NAMALWA (cell line): Measurements from ENCODE around the gene ZNF155.
"Not testable (repeated sequence)": the region's sequence is repeated elsewhere in the genome, so short reads cannot be mapped to it uniquely, and the experiment has no call there.

ENCODE experiments used
- DNase-seq: peaks from one replicate; pipeline ENCODE4 v3.0.0-alpha.2; 2015; ENCODE audit warnings: low spot score

The ZNF155 gene

DNA sequence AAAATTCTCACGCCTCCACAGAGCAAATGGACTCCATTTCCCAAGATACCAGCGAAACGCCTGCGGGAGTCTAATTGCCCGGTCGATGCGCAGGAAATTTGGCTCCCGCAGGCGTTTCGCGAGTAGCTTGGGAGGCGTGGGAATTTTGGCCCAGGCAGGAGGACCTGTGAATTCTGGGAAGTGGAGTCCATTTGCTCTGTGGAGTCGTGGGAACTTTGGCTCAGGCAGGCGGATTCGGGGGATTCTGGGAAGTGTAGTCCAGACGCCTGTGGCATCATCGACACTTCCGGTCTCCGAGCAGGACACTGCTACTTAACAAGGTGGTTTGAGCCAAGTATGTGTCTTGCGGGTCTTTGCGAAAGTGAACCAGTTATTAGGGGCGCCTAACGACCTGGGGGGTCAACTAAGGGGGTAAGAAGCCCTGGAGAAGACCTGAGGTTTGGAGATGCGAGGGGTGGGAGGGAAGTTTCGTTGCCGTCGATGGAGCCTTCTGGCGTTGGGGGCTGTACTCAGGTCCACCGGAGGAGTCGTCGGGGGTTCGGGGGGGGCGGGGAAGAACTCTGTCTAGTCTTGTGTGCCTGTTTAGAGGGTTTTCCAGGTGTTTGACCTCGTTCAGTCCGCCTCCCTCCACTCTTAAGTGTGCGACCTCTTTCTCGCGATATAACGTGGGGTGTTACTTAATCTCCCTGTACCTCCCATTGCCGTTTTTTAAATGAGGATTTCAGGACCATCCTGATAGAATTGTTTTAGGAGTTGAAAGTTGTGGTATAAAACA lies at the start of gene ZNF155:
Gene ZNF155 (plus strand): TSS at position 277 of the 775 bp plus-strand sequence. CDS start 4,356 bp downstream, outside the sequence.
- DNase-seq, result no peak

DNA sequence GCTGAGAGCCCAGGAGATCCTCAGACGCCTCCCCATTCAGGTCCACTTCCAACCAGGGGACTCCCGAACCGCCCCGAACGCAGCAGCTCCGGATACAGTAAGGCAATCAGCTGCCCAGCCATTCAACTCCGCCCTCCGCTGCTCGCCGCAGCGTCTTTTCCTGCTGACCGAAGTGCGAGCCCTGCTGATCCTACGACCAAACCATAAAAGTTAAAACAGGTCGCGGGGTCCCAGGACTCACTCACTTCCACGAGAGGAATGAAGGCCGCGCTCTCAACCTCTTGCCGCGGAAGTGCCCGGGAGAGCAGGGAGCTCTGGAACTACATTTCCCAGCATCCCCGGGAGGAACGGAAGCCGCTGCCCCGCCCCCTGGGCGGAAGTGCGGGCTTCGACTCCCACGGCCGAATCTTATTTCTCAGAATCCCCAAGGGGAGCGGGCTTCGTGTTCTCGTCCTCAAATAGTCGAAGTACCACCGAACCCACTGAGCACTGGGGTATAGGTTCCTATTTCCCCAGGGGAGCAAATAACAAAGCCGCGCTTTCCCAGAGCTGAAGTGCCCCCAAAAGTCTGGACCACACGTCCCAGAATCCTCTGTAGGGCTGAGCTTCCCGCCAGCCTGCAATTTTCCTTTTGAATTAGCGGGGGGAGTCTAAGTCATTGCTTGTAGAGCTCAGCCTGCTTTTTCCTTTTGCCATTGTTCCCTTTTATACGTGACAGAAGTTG lies 48.8 kb upstream of the ZNF155 start, which contains the start of gene ZNF45:
Gene ZNF45 (minus strand): TSS at position 298 of the 724 bp plus-strand sequence. CDS start 13,097 bp downstream, outside the sequence.
- DNase-seq, result peak; percentile 93

DNA sequence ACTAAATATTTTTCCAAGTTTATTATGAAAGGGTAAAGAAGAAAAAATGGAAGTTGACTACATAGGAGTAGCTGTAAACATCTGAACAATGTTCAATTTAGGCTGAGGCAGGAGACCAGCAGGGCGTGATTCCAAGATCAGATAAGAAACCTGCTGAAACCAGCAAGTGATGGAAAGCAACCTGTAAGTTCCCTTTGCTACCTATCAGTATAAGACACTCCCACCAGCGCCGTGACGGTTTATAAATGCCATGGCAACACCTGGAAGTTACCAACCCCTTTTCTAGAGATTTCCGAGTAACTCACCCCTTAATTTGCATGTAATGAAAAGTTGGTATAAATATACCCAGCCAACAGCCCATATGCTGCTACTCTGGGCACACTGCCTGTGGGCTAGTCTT lies 47.8 kb upstream of the ZNF155 start:
- DNase-seq, result peak; percentile 6

DNA sequence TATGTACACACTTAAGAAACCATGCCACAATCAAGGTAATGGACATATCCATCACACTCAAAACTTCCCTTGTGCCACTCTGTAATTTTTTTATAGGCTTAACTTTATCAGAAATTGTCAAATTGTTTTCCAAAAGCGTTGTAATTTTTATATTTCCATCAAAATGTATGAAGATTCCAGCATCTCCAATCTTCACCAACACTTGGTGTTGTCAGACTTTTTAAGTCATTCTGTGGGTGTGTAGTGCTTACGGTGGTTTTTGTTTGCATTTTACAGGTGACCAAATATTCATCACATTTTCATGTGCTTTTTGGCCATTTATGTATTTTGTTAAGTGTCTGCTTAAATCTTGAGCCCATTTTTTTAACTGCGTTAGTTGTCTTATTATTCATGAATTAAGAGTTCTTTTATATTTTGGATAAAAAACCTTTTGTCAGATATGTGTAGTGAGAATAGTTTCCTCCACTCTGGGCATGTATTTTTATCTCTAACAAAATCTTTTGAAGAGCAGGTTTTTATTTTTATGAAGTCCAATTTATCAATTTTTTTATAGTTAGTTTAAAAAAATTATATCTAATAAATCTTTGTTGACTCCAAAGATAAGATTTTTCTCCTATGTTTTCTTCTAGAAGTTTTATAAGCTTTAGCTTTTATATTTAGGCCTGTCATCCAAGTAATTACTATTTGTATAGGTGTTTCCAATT lies 44.3 kb upstream of the ZNF155 start:
- DNase-seq, result no peak

DNA sequence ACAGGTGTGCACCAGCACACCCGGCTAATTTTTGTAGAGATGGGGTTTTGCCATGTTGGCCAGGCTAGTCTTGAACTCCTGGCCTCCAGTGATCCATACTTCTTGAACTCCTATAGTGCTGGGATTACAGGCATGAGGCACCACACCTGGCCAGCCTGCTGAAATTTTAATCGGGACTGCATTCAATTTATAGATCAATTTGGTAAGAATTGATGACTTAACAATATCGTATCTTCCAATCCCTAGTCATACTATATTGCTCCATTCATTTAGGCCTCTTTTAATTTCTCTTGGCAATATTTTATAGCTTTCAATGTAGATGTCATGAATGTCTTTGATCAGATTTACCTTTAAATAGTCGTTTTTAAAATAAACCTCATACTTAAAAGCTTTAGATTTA lies 43.3 kb upstream of the ZNF155 start:
- no peak for DNase-seq

DNA sequence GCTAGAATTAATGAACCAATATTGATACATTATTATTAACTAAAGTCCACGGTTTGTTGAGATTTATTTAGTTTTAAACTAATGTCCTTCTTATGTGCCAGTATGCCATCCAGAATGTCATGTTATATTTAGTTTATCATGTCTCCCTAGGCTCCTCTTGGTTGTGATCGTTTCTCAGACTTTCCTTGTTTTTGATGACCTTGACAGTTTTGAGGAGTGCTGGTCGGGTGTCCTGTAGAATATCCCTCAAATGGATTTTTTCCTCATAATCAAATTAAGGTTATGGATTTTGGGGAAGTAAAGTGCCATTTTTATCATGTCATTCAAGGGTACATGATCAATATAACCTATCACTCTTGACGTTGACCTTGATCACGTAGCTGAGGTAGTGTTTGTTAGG lies 42.8 kb upstream of the ZNF155 start:
- DNase-seq, result no peak

DNA sequence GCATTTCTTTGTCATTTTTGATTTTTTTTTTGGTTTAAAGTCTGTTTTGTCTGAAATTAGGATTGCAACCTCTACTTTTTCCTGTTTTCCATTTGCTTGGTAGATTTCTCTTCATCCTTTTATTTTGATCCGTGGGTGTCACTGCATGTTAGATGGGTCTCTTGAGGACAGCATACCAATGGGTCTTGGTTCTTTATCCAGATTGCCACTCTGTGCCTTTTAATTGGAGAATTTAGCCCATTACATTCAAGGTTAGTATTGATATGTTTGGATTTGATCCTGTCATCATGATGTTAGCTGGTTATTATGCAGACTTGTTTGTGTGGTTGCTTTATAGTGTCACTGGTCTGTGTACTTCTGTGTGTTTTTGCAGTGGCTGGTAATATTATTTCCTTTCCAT lies 36.6 kb upstream of the ZNF155 start:
- not testable (repeated sequence) for DNase-seq

DNA sequence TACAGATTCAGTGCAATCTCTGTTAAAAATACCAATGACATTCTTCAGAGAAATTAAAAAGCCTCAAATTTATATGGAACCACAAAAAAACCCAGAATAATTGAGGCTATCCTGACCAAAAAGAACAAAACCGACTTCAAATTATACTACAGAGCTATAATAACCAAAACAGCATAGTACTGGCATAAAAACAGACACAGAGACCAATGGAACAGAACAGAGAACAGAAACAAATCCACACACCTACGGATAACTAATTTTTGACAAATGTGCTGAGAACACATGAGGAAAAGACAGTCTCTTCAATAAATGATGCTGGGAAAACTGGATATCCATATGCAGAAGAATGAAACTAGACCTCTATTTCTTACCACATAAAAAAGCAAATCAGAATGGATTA lies 34.2 kb upstream of the ZNF155 start:
- DNase-seq, result not testable (repeated sequence)

DNA sequence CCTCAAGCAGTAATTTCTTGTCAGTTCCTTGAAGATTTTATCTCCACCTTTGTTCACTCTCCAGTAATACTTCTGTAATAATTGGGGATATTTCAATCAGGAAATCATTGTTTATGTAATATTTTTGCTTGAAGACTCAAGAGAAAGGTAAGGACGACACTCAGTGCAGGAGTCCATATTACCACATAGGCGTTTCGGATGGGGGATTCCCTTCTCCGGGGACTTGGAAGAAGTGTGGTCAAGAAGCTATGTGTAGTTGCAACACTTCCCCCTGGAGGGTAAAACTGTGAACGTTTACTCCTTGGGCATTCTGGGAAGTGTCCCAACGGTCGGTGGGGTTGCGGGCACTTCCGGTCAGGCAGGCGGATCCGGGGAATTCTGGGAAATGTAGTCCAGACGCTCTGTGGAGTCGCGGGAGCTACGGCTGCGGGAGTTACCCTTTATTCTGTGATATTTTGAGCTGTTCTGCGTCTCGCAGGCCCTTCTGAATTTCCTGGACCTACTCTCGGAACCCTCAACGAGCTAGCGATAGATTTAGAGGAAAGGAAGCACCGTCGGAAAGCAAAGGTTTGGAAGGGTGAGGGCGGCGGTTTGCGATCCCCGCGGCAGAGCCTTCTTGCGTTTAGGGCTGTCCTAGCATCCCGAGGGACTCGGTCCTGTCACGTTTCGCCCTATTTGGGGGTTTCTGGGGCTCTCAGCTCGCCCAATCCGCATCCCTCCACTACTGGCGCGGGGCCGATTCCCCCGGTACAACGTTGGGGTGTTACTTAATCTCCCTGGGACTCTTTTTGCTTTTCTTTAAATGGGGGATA lies 32.9 kb upstream of the ZNF155 start, which contains the start of gene ZNF221:
Gene ZNF221 (plus strand): TSS at position 395 of the 812 bp plus-strand sequence. CDS start 11,499 bp downstream, outside the sequence.
- DNase-seq, result no peak

DNA sequence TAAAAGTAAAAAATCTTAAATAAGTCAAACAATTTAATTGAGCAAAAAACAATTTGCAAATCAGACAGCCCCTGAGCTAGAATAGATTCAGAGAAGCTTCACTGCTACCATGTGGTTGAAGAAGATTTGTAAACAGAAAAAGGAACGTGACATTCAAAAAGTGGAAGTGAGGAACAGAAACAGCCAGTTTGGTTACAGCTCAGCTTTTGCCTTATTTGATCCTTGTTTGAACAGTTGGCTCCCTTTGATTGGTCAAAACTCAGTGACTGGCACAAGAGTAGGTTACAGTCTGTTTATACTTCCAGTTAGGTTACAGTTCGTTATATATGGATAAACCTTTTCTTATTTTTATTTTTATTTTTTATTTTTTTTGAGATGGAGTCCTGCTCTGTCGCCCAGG lies 27.2 kb upstream of the ZNF155 start:
- peak; percentile 4 for DNase-seq

DNA sequence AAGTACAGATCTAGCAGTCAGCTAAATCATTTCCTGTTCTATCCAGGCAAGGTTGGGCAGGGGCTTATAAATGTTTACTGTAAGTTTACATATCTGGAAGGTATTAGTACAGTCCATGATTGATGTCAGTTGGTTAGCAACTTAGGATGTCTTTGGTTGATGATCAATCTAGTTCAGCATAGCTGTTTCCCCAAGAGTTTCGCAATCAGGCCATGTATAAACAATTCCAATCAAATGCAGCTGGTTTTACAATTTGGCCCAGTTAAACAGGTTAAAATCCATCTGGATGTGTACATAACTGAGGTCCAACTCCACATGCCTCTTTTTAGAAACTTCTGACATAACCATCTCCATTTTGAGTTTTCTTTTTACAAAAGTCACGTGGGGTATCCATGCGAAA lies 26.1 kb upstream of the ZNF155 start:
- no peak for DNase-seq

DNA sequence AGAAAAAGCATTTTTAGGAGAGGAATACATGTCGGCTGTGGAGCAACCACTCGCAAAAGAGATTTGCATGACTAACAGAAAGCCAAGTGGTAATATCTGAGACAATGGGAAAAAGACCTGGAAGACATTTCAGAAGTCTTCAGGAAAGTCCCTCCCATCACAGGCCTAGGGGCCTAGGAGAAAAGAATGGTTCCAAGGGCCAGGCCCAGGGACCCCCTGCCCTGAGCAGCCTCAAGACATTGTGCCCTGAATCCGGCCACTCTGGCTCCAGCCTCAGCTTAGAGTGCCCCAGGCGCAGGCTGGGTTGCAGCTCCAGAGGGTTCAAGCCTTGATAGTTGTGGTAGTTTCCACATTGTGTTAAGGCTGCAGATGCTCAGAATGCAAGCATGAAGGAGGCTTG lies 23.6 kb upstream of the ZNF155 start:
- no peak for DNase-seq

DNA sequence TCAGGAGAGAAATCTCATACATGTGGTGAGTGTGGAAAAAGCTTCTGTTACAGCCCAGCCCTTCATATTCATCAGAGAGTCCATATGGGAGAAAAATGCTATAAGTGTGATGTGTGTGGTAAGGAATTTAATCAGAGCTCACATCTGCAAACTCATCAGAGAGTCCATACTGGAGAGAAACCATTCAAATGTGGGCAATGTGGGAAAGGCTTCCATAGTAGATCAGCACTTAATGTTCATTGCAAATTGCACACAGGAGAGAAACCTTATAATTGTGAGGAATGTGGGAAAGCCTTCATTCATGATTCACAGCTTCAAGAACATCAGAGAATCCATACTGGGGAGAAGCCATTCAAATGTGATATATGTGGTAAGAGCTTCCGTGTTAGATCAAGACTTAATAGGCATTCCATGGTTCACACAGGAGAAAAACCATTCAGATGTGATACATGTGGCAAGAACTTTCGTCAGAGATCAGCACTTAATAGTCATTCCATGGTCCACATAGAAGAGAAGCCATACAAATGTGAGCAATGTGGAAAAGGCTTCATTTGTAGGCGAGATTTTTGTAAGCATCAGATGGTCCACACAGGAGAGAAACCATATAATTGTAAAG lies 17.8 kb upstream of the ZNF155 start:
- DNase-seq, result no peak

DNA sequence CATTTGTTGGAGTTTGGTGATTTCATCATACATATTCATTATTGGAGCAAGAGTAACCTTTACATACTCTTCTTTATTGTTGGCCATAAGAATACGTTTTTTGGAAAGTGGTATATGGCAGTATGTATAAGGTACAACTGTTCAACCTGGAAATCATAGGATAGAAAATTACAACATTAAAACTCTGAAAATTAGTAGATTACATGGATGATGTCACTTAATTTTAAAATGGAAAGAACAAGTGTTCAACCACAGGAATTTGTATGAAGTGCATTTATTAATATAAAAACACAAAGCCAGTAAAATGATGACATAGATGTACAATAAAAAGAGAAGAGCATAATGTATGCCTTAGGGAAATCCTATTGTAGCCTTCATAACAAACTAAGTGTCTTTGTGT lies 7.3 kb upstream of the ZNF155 start:
- no peak for DNase-seq

DNA sequence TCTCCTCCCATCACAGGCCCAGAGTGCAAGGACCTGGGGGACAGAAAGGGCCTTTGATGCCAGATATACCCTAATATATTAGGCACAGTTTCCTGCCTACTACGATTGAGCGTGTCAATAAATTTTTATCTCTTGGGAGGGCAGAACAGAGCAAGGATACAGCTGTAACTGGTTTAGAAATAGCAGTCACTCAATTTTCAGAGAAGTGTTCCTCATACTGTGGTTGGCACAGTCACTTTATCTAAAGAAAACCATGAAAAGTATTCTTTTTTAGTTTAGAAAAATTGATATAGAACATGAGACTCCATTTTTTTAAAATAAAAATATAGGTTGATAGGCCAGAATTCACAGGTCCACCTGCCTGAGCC lies 460 bp upstream of the ZNF155 start:
- DNase-seq, result no peak

DNA sequence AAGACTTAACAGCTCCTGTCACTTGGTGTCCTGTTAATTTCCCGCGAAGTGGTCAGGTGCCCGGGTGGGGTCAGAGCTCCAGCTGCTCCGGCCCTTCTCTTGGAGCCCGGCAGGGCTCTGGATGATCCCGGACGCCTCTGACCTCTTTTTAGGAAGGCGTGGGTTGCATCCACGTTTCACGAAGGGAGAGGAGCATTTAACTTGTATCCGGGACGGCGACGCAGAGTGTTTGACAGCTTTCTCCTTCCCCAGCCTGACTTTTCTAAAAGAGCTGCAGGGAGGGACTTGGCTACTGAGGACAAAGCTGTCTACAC lies 656 bp downstream of the ZNF155 start:
- DNase-seq, result no peak

DNA sequence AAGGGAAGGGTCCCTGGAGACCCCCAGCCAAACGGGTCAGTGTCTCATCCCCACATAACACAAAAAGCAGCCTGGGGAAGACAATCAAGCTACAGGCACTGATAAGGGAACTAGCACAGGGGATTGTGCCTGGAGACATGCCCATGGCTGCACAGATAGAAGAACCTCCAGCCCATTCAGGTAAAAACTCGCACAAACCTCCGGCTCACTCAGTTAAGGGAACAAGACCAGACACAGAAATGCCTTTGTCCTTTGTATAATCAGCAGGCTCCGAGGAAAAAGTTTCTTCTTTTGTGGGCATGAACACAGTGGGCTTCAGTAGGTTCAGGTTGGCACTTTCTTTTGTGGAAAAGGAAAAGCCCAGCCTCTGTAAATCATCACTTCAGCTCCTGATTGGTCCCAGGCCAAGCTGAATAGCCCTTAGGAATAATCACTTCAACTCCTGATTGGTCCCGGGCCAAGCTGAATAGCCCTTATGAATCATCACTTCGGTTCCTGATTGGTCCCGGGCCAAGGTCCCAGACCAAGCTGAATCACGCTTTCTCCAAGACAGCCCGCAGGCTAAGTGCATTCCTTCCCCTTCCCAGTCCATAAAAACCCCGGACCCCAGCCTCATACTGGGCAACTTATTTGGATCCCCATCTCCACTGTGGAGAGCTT lies 13.8 kb downstream of the ZNF155 start:
- no peak for DNase-seq

DNA sequence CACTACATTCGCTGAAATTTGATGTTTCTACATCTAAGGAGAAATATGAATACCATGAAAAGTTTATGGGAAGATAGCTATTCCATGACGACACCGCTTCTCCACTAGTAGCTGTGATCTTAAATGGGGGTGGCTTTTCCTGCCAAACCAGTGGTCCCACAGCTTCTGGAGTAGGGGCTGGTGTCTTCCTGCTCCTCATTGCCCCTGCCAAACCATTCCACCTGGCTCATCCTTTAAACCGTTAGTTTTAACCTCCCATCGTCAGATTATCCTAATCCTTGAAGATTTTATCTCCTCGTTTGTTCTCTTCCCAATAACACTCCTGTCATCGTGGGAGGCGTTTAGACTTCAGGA lies 18.2 kb downstream of the ZNF155 start:
- DNase-seq, result no peak

DNA sequence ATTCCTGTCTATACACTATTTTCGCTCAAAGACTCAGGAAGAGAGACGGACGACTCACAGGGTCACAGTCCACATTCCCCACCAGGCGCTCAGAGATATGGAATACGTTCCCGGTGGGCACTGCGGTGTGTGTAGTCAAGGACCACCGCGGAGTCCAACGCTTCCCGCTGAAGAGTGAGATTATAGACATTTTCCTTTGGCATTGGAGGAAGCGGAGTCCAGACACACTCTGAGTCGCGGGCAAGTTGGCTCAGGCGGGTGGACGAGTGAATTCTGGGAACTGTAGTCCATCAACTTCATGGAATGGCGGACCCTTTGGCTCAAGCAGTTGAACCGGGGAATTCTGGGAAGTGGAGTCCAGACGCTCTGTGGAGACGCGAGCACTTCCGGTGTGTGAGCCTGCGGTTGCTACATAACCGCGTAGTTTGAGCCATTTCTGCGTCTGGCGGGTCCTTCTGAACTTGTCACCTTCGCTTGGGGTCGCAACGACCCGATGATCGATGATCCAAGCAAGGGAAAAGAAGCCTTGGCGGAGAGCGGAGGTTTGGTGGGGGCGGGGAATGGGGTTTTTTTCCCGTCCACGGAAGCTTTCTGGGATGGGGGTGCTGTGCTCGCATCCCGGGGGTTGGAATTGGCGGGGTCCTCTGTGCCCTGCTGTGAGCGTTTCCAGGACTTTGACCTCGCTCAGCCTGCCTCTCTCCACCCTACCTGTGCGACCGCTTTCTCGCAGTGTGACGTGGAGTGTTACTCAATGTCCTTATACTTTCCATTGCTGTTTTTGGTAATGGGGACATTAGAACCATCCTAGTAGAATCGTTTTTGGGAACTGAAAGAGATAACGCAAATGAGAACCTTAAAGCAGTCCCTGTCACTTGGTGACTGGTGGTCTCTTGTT lies 18.8 kb downstream of the ZNF155 start, which contains the start of gene ZNF230:
Gene ZNF230 (plus strand): TSS at position 392 of the 895 bp plus-strand sequence. CDS start 4,122 bp downstream, outside the sequence.
- DNase-seq, result peak; percentile 95

DNA sequence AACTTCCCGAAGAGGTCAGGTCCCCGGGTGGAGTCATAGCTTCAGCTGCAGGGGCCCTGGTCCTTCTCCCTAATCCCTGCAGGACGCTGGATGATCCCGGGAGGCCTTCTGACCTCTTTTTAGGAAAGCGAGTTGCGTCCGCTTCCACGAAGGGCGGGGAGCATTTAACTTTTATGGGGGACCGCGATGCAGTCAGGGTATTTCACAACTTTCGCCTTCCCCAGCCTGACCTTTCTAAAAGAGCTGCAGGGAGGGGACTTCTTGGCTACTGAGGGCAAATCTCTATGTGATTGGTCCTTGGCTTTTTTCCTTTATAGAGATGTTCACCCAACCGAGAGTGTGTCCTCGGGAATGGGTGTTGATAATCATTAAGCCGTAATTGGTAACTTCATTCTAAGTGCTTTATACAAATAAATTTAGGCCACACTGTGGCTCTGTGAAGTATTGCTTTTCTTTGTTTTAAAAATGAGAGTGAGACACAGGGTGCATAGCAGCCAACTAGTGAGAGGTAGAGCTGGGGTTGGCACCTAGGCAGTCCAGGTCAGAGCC lies 19.5 kb downstream of the ZNF155 start:
- peak; percentile 48 for DNase-seq
